SK-N-SH (cell line): ENCODE data around the gene SNRPN. TPM values are rescaled to one million over a fixed set of nuclear protein-coding genes. Genes with fewer than 3 reads are reported as not detected.

Experiments
- CTCF ChIA-PET: fragments of 300-600, 350-600 bp; formaldehyde crosslinking; extraction: SDS; loops from one replicate; lab custom pipeline; 2021; lab: Yijun Ruan, JAX
- POLR2A ChIA-PET: fragments of 350-600 bp; sonication (Branson Sonifier 250); formaldehyde crosslinking; extraction: SDS; loops from one replicate; lab custom pipeline; 2020; ENCODE audit warnings: antibody characterized with exemption, inconsistent platforms; lab: Yijun Ruan, JAX
- DNase-seq: peaks from one replicate; pipeline ENCODE4 v3.0.0; 2012
- H2AFZ ChIP-seq: fragments of 200-600 bp; sonication (generic); 2 replicates; pipeline ENCODE4 v1.8.1; 2016; ENCODE audit warnings: antibody characterized with exemption, mild to moderate bottlenecking, low read depth
- H3F3A ChIP-seq: fragments of 200-600 bp; sonication (generic); replicated peaks from 2 replicates; pipeline ENCODE3; 2016; ENCODE audit warnings: antibody characterized with exemption, mild to moderate bottlenecking; ENCODE audit not compliant: insufficient read depth
- H3K27ac ChIP-seq, 2 experiments: fragments of 200-500 bp in 1 of 2; fragments of 200-600 bp in 1 of 2; sonication (Bioruptor generic) in 1 of 2; sonication (generic), shearing (Covaris generic) in 1 of 2; 2 replicates each; pipeline versions ENCODE4 v1.5.1 to v1.6.1; 2014 to 2016; ENCODE audit warnings: low read depth in 2 of 2, inconsistent platforms in 1 of 2, low read length in 1 of 2, mild to moderate bottlenecking in 1 of 2, mixed read lengths in 1 of 2
- H3K27me3 ChIP-seq: fragments of 200-600 bp; sonication (generic), shearing (Covaris generic); 2 replicates; pipeline ENCODE4 v1.6.1; 2016; ENCODE audit warnings: mixed run types; ENCODE audit not compliant: insufficient read depth
- H3K36me3 ChIP-seq, 2 experiments: fragments of 200-500 bp in 1 of 2; fragments of 200-600 bp in 1 of 2; sonication (Bioruptor generic) in 1 of 2; sonication (generic) in 1 of 2; replicated peaks in 1 of 2; 2 replicates each; pipeline versions ENCODE3 to v1.5.1; 2014 to 2016; ENCODE audit warnings: low read length in 1 of 2, mild to moderate bottlenecking in 1 of 2; ENCODE audit not compliant: insufficient read depth in 2 of 2, control insufficient read depth in 1 of 2
- H3K4me1 ChIP-seq, 2 experiments: fragments of 200-500 bp in 1 of 2; fragments of 200-600 bp in 1 of 2; sonication (Bioruptor generic) in 1 of 2; sonication (generic), shearing (Covaris generic) in 1 of 2; 2 replicates each; pipeline versions ENCODE4 v1.5.1 to v1.6.1; 2014 to 2016; ENCODE audit warnings: low read depth in 1 of 2, low read length in 1 of 2, mixed run types in 1 of 2; ENCODE audit not compliant: insufficient read depth in 2 of 2, control insufficient read depth in 1 of 2
- H3K4me2 ChIP-seq: fragments of 200-600 bp; sonication (generic), shearing (Covaris generic); 2 replicates; pipeline ENCODE4 v1.6.1; 2017; ENCODE audit warnings: mixed run types
- H3K4me3 ChIP-seq, 2 experiments: fragments of 200-500 bp in 1 of 2; fragments of 200-600 bp in 1 of 2; sonication (Bioruptor generic) in 1 of 2; sonication (generic), shearing (Covaris generic) in 1 of 2; 2 replicates each; pipeline versions ENCODE4 v1.5.1 to v1.8.1; 2014 to 2016; ENCODE audit warnings: low read depth in 2 of 2, inconsistent platforms in 1 of 2, low read length in 1 of 2, mild to moderate bottlenecking in 1 of 2, mixed read lengths in 1 of 2, moderate library complexity in 1 of 2
- H3K79me2 ChIP-seq: fragments of 200-600 bp; sonication (generic); 2 replicates; pipeline ENCODE4 v1.8.1; 2017; ENCODE audit warnings: mild to moderate bottlenecking; ENCODE audit not compliant: insufficient read depth
- H3K9ac ChIP-seq: fragments of 200-600 bp; sonication (generic); 2 replicates; pipeline ENCODE4 v1.6.1; 2017; ENCODE audit warnings: mixed run types
- H3K9me2 ChIP-seq: fragments of 200-600 bp; sonication (generic); 2 replicates; pipeline ENCODE4 v1.6.1; 2017; ENCODE audit warnings: mixed run types
- H3K9me3 ChIP-seq: fragments of 200-600 bp; sonication (generic); 2 replicates; pipeline ENCODE4 v1.6.1; 2017; ENCODE audit warnings: mixed run types, mild to moderate bottlenecking, moderate library complexity
- H4K20me1 ChIP-seq: fragments of 200-600 bp; sonication (generic); 2 replicates; pipeline ENCODE4 v1.6.1; 2017; ENCODE audit warnings: mild to moderate bottlenecking, mixed run types; ENCODE audit not compliant: insufficient read depth
- CTCF ChIP-seq: fragments of 200-600 bp; sonication (generic); IDR thresholded peaks from 2 replicates; pipeline ENCODE4 v1.6.1; 2017; ENCODE audit warnings: antibody characterized with exemption, mild to moderate bottlenecking, moderate library complexity
- ELF1 ChIP-seq: IDR thresholded peaks from 2 replicates; pipeline ENCODE4 v1.4.0; 2012
- EZH2phosphoT487 ChIP-seq: fragments of 200-600 bp; sonication (generic); IDR thresholded peaks from 2 replicates; pipeline ENCODE4 v1.6.1; 2017; ENCODE audit warnings: low read depth, mixed run types, mild to moderate bottlenecking, antibody characterized with exemption, moderate library complexity, borderline replicate concordance
- FOXJ3 ChIP-seq: sonication (generic); formaldehyde crosslinking; IDR thresholded peaks from 2 replicates; pipeline ENCODE4 v1.5.1; 2020; ENCODE audit warnings: mild to moderate bottlenecking, missing genetic modification reagents
- GABPA ChIP-seq: IDR thresholded peaks from 2 replicates; pipeline ENCODE4 v1.4.0; 2012; ENCODE audit warnings: low read depth, mild to moderate bottlenecking
- IRF3 ChIP-seq: fragments of 150-350 bp; IDR thresholded peaks from 2 replicates; pipeline ENCODE4 v1.6.1; 2016; ENCODE audit warnings: mild to moderate bottlenecking, low read depth, low read length
- MEF2A ChIP-seq: IDR thresholded peaks from 2 replicates; pipeline ENCODE4 v1.4.0; 2012; ENCODE audit warnings: low read depth, borderline replicate concordance
- NRF1 ChIP-seq: IDR thresholded peaks from 2 replicates; pipeline ENCODE4 v1.6.1; 2012; ENCODE audit warnings: low read depth, mild to moderate bottlenecking, low read length
- RXRA ChIP-seq: IDR thresholded peaks from 2 replicates; pipeline ENCODE4 v1.4.0; 2012; ENCODE audit warnings: low read depth, mild to moderate bottlenecking, borderline replicate concordance
- SIN3A ChIP-seq: IDR thresholded peaks from 2 replicates; pipeline ENCODE4 v1.6.1; 2012; ENCODE audit warnings: low read depth, mild to moderate bottlenecking, low read length, moderate library complexity, borderline replicate concordance
- TCF12 ChIP-seq: IDR thresholded peaks from 2 replicates; pipeline ENCODE4 v1.4.0; 2012
- WGBS: methylation state at CpG from one replicate; pipeline ENCODE4 v1.1.6; 2017; ENCODE audit warnings: low lambda C conversion rate; 5-methylcytosine and 5-hydroxymethylcytosine counted together
- polyA plus RNA-seq, 3 experiments: library from polyadenylated mRNA; depleted of rRNA; stranded (reverse); fragments of >200 nt; gene quantifications; 2 replicates each; pipeline ENCODE4 v1.2.3, GENCODE V29; 2012

The SNRPN gene
- polyA plus RNA-seq, 1 of the 3 experiments (the other 2 are of a cell fraction), result 147 TPM

- TF ChIP-seq MEF2A (no peak), NRF1 (no peak), RXRA (no peak), GABPA (no peak), SIN3A (no peak)
Measured at GRCh38 chr15:24945711-24946110, 9.1 kb upstream of the SNRPN start (continued).

GRCh38 chr15:24948495-24948894 lies 6.3 kb upstream of the SNRPN start:
- H3K9ac ChIP-seq, result no peak overlapping the region
- WGBS, result 30% methylated on average over 3 of the region's 3 CpGs

More at GRCh38 chr15:24948495-24948894, 6.3 kb upstream of the SNRPN start:
- no peak overlapping the region for H3K27ac ChIP-seq
- no peak overlapping the region for H2AFZ ChIP-seq
- H3F3A ChIP-seq, result peaks cover 5% of the 10 kb centered on the region
- H3K4me3 ChIP-seq, result no peak overlapping the region
- no peak overlapping the region for H3K4me2 ChIP-seq
- no peaks in the 10 kb centered on the region for H3K79me2 ChIP-seq
- ChIA-PET POLR2A (no interaction called here), CTCF (no interaction called here)
- no peaks in the 10 kb centered on the region for H3K4me1 ChIP-seq
- H3K36me3 ChIP-seq, result no peaks in the 10 kb centered on the region
- no peak for DNase-seq
- H4K20me1 ChIP-seq, result no peaks in the 10 kb centered on the region
- no peaks in the 10 kb centered on the region for H3K27me3 ChIP-seq
- no peak for TF ChIP-seq ELF1
- TF ChIP-seq IRF3, result no peak
- no peak for TF ChIP-seq CTCF
- no peak for TF ChIP-seq EZH2phosphoT487
- TF ChIP-seq TCF12, result no peak
- no peak for TF ChIP-seq FOXJ3 (CRISPR knock-in tag)
- no peaks in the 10 kb centered on the region for H3K9me3 ChIP-seq
- H3K9me2 ChIP-seq, result no peaks in the 10 kb centered on the region
